Activated naive CD4-positive, alpha-beta T cell treated with anti-CD3 and anti-CD28 coated beads for 36 hours (primary cell): ENCODE data around the gene CYS1. TPM values are rescaled to one million over a fixed set of nuclear protein-coding genes. Genes with fewer than 3 reads are reported as not detected.
"Not testable (repeated sequence)": the region's sequence is repeated elsewhere in the genome, so short reads cannot be mapped to it uniquely, and the experiment has no call there.

ENCODE experiments used
- CTCF ChIA-PET: fragments of 350-600 bp; sonication (Branson Sonifier 250); formaldehyde crosslinking; loops from one replicate; lab custom pipeline; 2021; ENCODE audit warnings: antibody characterized with exemption; lab: Charles Lee
- DNase-seq: peaks from one replicate; pipeline ENCODE4 v3.0.0-alpha.2; 2020
- H3K27ac Mint-ChIP-seq: one replicate; pipeline ENCODE4 v1.8.0; 2021; ENCODE audit warnings: mild to moderate bottlenecking, mixed read lengths
- H3K27me3 Mint-ChIP-seq: one replicate; pipeline ENCODE4 v1.8.0; 2021; ENCODE audit warnings: low read depth, mixed read lengths
- H3K36me3 Mint-ChIP-seq: one replicate; pipeline ENCODE4 v1.8.0; 2021; ENCODE audit warnings: low read depth, mixed read lengths
- H3K4me1 Mint-ChIP-seq: one replicate; pipeline ENCODE4 v1.8.0; 2021; ENCODE audit warnings: low read depth, mixed read lengths
- H3K4me3 Mint-ChIP-seq: one replicate; pipeline ENCODE4 v1.8.0; 2021; ENCODE audit warnings: mild to moderate bottlenecking, moderate library complexity, mixed read lengths
- H3K9me3 Mint-ChIP-seq: one replicate; pipeline ENCODE4 v1.8.0; 2021; ENCODE audit warnings: mixed read lengths
- intact Hi-C: fragments of 100-400 bp; cut with micrococcal nuclease; formaldehyde crosslinking; loops from one replicate; pipeline ENCODE4 v1.15.1; 2023
- total RNA-seq, 2 experiments: library from RNA; stranded (reverse); gene quantifications; one replicate each; pipeline ENCODE4 v1.2.3, GENCODE V29; 2021

Gene CYS1
- total RNA-seq, 2 experiments from 2014 or later: not detected

GRCh38 chr2:10026940-10027569, 53.2 kb downstream of the CYS1 start:
- no peak overlapping the region for H3K27ac Mint-ChIP-seq
- no peaks in the 10 kb centered on the region for H3K27me3 Mint-ChIP-seq
- H3K4me3 Mint-ChIP-seq: no peak overlapping the region
- H3K36me3 Mint-ChIP-seq: no peaks in the 10 kb centered on the region
- CTCF ChIA-PET: interaction anchor here (1.3 to 2.0 kb wide), 2 partner anchors 22 to 213 kb away, joined by 5 to 7 read pairs; no protein-coding TSS in a partner anchor
- H3K9me3 Mint-ChIP-seq: no peaks in the 10 kb centered on the region
- peaks cover 16% of the 10 kb centered on the region for H3K4me1 Mint-ChIP-seq
- no peak for DNase-seq
- intact Hi-C loops: no loop called here

GRCh38 chr2:10022966-10023662, 57.1 kb downstream of the CYS1 start:
- Mint-ChIP-seq H3K27ac (no peak overlapping the region), H3K4me1 (no peaks in the 10 kb centered on the region), H3K27me3 (no peaks in the 10 kb centered on the region), H3K9me3 (no peaks in the 10 kb centered on the region), H3K4me3 (no peak overlapping the region), H3K36me3 (no peaks in the 10 kb centered on the region)
- intact Hi-C loops: no loop called here
- no peak for DNase-seq
- CTCF ChIA-PET: interaction anchor here (0.6 kb wide), 1 partner anchor 49 kb away, joined by 3 read pairs; no protein-coding TSS in a partner anchor

DNA sequence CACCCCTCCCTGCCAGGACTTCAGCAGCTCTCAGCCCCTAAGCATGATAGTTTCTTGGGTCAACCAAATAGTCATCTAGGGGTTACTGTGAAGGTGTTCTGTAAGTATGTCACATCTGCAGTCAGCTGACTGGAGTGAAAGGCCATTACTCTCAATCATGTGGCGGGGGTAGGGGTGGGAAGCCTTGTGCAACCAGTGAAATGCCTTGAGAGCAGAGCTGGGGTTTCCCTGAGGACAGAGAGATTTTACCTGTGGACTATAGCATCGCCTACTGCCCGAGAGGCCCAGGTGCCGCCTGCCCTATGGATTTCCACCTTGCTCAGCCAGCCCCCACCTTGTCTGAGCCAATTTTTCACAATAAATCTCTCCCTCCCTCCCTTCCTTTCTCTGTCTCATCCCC, 57.8 kb downstream of the CYS1 start:
- Mint-ChIP-seq H3K36me3 (no peaks in the 10 kb centered on the region), H3K9me3 (peaks cover 1% of the 10 kb centered on the region), H3K4me3 (no peak overlapping the region), H3K27me3 (no peaks in the 10 kb centered on the region), H3K4me1 (no peaks in the 10 kb centered on the region), H3K27ac (no peak overlapping the region)
- intact Hi-C loops: no loop called here
- DNase-seq: no peak
- CTCF ChIA-PET: interaction anchor here (0.9 to 1.9 kb wide), 2 partner anchors 38 to 50 kb away, joined by 3 to 9 read pairs; no protein-coding TSS in a partner anchor

DNA sequence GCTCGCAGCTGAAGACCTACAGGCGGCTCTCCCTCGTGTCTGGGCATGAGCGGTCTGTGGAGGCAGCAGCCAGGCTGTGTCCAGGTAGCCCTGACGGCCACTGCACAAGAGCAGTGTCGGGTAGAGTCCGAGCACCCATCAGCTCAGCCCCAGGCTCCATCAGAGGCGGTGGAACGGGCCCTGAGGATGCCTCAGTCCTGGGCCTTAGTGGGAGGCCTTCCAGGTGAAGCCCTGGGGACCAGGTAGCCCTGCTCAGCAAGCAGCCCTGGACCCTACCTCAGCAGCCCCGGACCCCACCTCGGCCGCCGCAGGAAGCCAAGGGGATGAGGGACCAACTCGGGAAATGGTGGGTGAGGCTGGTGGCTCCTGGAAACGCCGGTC, 58.2 kb downstream of the CYS1 start:
- Mint-ChIP-seq H3K27me3 (no peaks in the 10 kb centered on the region), H3K27ac (no peak overlapping the region), H3K9me3 (peaks cover 5% of the 10 kb centered on the region), H3K4me3 (no peak overlapping the region), H3K36me3 (no peaks in the 10 kb centered on the region), H3K4me1 (no peaks in the 10 kb centered on the region)
- CTCF ChIA-PET: interaction anchor here (0.6 to 1.9 kb wide), 3 partner anchors 31 to 50 kb away, joined by 3 to 9 read pairs (median 4); no protein-coding TSS in a partner anchor
- no peak for DNase-seq
- intact Hi-C loops: no loop called here

- DNase-seq: no peak
- H3K27me3 Mint-ChIP-seq: no peaks in the 10 kb centered on the region
- intact Hi-C loops: no loop called here
- H3K9me3 Mint-ChIP-seq: peaks cover 9% of the 10 kb centered on the region
- H3K36me3 Mint-ChIP-seq: no peaks in the 10 kb centered on the region
- H3K27ac Mint-ChIP-seq: no peak overlapping the region
- H3K4me3 Mint-ChIP-seq: no peak overlapping the region
- CTCF ChIA-PET: interaction anchor here (1.1 to 1.4 kb wide), 2 partner anchors 9 to 35 kb away, joined by 4 read pairs; no protein-coding TSS in a partner anchor
- no peaks in the 10 kb centered on the region for H3K4me1 Mint-ChIP-seq
These were observed 60.4 kb downstream of the CYS1 start for GRCh38 chr2:10019602-10020400.

GRCh38 chr2:10019174-10019573, 61.0 kb downstream of the CYS1 start:
- no peak overlapping the region for H3K27ac Mint-ChIP-seq
- peaks cover 9% of the 10 kb centered on the region for H3K9me3 Mint-ChIP-seq
- CTCF ChIA-PET: interaction anchor here (0.9 kb wide), 1 partner anchor 35 kb away, joined by 3 read pairs; no protein-coding TSS in a partner anchor
- no peak for DNase-seq
- intact Hi-C loops: no loop called here
- no peaks in the 10 kb centered on the region for H3K4me1 Mint-ChIP-seq
- no peaks in the 10 kb centered on the region for H3K27me3 Mint-ChIP-seq
- H3K4me3 Mint-ChIP-seq: no peak overlapping the region
- no peaks in the 10 kb centered on the region for H3K36me3 Mint-ChIP-seq

DNA sequence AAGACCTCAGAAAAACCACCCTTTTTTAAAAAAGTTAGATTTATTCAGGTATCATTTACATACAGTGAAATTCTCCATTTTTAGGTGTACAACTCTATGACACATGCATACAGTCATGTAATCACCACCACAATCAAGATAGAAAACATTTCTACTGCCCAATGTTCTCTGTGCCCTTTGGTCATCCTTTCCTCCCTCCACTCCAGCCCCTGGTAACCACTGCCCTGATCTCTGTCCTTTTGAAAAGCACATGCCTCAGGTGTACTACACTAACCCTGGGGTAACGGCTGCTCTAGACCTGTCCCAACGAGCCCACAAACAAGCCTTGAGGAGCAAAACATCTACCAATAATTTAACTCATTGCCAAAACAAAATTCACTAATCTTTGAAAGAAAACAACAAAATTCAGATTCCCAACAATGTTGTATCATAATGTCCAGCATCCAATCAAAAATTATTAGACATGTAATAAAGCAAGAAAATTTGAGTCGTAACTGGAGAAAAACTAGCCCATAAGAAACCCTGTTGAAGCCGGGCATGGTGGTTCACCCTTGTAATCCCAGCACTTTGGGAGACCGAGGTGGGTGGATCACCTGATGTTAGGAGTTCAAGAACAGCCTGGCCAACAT, 62.8 kb downstream of the CYS1 start:
- H3K4me3 Mint-ChIP-seq: no peak overlapping the region
- CTCF ChIA-PET: interaction anchor here (1.1 kb wide), 1 partner anchor 203 kb away, joined by 4 read pairs; no protein-coding TSS in a partner anchor
- H3K9me3 Mint-ChIP-seq: peaks cover 9% of the 10 kb centered on the region

DNA sequence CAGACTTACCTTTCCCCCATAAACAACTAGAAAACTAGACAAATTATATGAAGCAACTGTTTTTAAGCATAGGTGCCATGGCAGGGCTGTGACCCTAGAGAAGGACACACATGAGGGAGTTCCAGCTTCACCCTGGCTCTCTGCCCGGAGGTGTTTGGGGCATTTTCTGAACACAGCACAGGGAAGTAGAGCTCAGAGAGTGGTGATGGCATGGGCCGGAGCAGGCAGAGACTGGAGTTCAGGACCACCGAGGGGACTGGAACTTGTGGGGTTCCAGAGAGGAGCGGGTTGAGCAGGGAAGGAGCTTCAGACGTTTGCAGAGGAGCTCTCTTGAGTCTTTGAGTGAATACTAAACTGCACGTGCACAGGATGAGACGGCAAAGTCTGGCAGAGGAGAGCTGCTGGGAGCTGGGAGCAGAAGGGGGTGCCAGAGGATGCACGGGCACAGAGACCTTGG, 63.4 kb downstream of the CYS1 start:
- intact Hi-C loops: no loop called here
- Mint-ChIP-seq H3K4me3 (no peak overlapping the region), H3K4me1 (no peaks in the 10 kb centered on the region), H3K27ac (no peak overlapping the region), H3K27me3 (no peaks in the 10 kb centered on the region), H3K36me3 (no peaks in the 10 kb centered on the region), H3K9me3 (peaks cover 9% of the 10 kb centered on the region)
- CTCF ChIA-PET: no interaction called here
- no peak for DNase-seq

More for the DNA sequence above, 62.8 kb downstream of the CYS1 start:
- Mint-ChIP-seq H3K4me1 (no peaks in the 10 kb centered on the region), H3K36me3 (no peaks in the 10 kb centered on the region), H3K27ac (no peak overlapping the region), H3K27me3 (no peaks in the 10 kb centered on the region)
- intact Hi-C loops: no loop called here
- no peak for DNase-seq

DNA sequence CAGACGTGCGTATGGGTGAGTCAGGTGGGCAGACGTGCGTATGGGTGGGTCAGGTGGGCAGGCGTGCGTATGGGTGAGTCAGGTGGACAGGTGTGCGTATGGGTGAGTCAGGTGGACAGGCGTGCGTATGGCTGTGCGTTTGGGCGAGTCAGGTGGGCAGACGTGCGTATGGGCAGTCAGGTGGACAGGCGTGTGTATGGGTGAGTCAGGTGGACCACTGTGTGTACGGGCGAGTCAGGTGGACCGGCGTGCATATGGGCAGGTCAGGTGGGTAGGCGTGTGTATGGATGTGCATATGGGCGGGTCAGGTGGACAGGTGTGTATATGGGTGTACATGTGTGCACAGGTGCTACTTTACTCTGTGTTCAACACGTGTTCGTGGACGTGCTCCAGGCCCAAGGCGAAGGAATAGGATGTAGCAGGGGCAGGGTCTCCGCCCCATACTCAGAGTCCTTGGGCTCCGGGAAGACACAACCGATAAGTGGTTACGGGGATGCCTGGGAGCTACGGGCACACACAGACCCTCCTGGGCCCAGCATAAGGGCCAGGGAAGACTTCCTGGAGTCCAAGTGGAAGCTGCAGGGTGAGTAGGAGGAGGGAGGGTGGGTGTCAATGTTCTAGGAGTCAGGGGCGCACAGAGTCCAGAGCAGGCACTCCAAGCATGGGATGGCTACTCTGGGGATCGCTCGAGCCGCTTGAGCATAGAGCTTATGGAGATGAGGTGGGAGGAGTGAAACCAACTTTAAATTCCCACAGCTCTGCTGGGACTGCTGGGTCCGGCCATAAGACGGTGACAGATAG, 64.0 kb downstream of the CYS1 start:
- Mint-ChIP-seq H3K9me3 (peaks cover 9% of the 10 kb centered on the region), H3K27ac (no peak overlapping the region), H3K4me1 (no peaks in the 10 kb centered on the region), H3K27me3 (no peaks in the 10 kb centered on the region), H3K4me3 (no peak overlapping the region), H3K36me3 (no peaks in the 10 kb centered on the region)
- intact Hi-C loops: no loop called here
- CTCF ChIA-PET: no interaction called here
- no peak for DNase-seq

DNA sequence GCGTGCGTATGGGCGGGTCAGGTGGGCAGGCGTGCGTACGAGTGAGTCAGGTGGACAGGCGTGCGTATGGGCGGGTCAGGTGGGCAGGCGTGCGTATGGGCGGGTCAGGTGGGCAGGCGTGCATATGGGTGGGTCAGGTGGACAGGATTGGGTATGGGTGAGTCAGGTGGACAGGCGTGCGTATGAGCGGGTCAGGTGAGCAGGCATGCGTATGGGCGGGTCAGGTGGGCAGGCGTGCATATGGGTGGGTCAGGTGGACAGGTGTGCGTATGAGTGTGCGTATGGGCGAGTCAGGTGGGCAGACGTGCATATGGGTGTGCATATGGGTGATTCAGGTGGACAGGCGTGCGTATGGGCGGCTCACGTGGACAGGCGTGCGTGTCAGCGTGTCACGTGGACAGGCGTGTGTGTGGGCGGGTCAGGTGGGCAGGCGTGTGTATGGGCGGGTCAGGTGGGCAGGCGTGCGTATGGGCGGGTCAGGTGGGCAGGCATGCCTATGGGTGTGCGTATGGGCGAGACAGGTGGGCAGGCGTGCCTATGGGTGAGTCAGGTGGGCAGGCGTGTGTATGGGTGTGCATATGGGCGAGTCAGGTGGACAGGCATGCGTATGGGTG, 64.7 kb downstream of the CYS1 start:
- H3K36me3 Mint-ChIP-seq, H3K27ac Mint-ChIP-seq, intact Hi-C loops, CTCF ChIA-PET, H3K4me1 Mint-ChIP-seq, DNase-seq, H3K4me3 Mint-ChIP-seq, H3K27me3 Mint-ChIP-seq, H3K9me3 Mint-ChIP-seq: not testable (repeated sequence)
